Panc1 (cell line): ENCODE results near the gene TMC5.

ENCODE experiments used
- POLR2AphosphoS5 ChIP-seq: IDR thresholded peaks from 2 replicates; pipeline ENCODE4 v1.6.1; 2012; ENCODE audit warnings: mild to moderate bottlenecking, low read depth, low read length, moderate library complexity
- SIN3A ChIP-seq: IDR thresholded peaks from 2 replicates; pipeline ENCODE4 v1.6.1; 2012; ENCODE audit warnings: low read depth, mild to moderate bottlenecking, low read length, moderate library complexity, borderline replicate concordance; ENCODE audit not compliant: insufficient read depth
- TCF7L2 ChIP-seq: IDR thresholded peaks from 2 replicates; pipeline ENCODE4 v1.6.1; 2011; ENCODE audit warnings: mild to moderate bottlenecking, low read depth, low read length, inconsistent platforms
- TF ChIP-seq, protein P1 (sequence below): fragments of 450-650 bp; IDR thresholded peaks from 2 replicates; pipeline ENCODE4 v1.5.1; 2017; ENCODE audit warnings: mild to moderate bottlenecking
- TF ChIP-seq, protein P2 (sequence below), 2 experiments: IDR thresholded peaks; 2 replicates each; pipeline ENCODE4 v1.6.1; 2011 to 2012; ENCODE audit warnings: low read depth in 2 of 2, control low read depth in 1 of 2, low read length in 1 of 2, mild to moderate bottlenecking in 1 of 2, moderate library complexity in 1 of 2; ENCODE audit not compliant: insufficient read depth in 1 of 2

DNA sequence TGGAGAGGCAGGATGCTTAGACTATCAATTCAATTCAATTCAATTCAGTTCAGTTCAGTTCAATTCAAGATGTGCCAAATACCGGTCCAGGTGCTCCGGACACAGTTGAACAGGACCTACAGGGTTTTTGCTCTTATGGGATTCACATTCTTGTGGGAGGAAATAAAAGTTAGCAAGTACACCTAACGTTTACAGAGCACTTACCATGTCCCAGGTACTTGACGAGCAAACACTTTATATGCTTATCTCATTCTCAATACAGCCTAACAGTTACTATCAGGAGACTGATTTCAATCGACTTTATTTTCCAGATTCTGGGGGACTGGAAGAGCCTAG, 104.7 kb downstream of the TMC5 start:
- TF ChIP-seq, protein P1, sequence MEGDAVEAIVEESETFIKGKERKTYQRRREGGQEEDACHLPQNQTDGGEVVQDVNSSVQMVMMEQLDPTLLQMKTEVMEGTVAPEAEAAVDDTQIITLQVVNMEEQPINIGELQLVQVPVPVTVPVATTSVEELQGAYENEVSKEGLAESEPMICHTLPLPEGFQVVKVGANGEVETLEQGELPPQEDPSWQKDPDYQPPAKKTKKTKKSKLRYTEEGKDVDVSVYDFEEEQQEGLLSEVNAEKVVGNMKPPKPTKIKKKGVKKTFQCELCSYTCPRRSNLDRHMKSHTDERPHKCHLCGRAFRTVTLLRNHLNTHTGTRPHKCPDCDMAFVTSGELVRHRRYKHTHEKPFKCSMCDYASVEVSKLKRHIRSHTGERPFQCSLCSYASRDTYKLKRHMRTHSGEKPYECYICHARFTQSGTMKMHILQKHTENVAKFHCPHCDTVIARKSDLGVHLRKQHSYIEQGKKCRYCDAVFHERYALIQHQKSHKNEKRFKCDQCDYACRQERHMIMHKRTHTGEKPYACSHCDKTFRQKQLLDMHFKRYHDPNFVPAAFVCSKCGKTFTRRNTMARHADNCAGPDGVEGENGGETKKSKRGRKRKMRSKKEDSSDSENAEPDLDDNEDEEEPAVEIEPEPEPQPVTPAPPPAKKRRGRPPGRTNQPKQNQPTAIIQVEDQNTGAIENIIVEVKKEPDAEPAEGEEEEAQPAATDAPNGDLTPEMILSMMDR: no peak
- TF ChIP-seq SIN3A: no peak
- TF ChIP-seq, protein P2, sequence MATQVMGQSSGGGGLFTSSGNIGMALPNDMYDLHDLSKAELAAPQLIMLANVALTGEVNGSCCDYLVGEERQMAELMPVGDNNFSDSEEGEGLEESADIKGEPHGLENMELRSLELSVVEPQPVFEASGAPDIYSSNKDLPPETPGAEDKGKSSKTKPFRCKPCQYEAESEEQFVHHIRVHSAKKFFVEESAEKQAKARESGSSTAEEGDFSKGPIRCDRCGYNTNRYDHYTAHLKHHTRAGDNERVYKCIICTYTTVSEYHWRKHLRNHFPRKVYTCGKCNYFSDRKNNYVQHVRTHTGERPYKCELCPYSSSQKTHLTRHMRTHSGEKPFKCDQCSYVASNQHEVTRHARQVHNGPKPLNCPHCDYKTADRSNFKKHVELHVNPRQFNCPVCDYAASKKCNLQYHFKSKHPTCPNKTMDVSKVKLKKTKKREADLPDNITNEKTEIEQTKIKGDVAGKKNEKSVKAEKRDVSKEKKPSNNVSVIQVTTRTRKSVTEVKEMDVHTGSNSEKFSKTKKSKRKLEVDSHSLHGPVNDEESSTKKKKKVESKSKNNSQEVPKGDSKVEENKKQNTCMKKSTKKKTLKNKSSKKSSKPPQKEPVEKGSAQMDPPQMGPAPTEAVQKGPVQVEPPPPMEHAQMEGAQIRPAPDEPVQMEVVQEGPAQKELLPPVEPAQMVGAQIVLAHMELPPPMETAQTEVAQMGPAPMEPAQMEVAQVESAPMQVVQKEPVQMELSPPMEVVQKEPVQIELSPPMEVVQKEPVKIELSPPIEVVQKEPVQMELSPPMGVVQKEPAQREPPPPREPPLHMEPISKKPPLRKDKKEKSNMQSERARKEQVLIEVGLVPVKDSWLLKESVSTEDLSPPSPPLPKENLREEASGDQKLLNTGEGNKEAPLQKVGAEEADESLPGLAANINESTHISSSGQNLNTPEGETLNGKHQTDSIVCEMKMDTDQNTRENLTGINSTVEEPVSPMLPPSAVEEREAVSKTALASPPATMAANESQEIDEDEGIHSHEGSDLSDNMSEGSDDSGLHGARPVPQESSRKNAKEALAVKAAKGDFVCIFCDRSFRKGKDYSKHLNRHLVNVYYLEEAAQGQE (IDR thresholded peaks at IDR 0.05; ENCODE audit: insufficient read depth in 1 of 2, low read depth in 2 of 2, low read length in 1 of 2): no peak
- TF ChIP-seq TCF7L2: no peak
- TF ChIP-seq POLR2AphosphoS5: no peak
